HCT116 (cell line): Measurements from ENCODE around the gene ARID5B. TPM values are rescaled to one million over a fixed set of nuclear protein-coding genes. Genes with fewer than 3 reads are reported as not detected.

Experiments used
- ATAC-seq: fragments of 200-7000 bp; cut with Tn5 transposase; 2 replicates; pipeline ENCODE4 v1.9.1; 2020; ENCODE audit warnings: mild to moderate bottlenecking, moderate library complexity
- BruUV-seq: library from RNA; stranded (reverse); fragments of 400-500 nt; replicated peaks from 2 replicates; lab custom pipeline; 2021; lab: Mats Ljungman, UMichigan
- CTCF ChIA-PET: fragments of 300-600 bp; sonication (Branson Sonifier 250); formaldehyde crosslinking; loops from one replicate; lab custom pipeline; 2021; ENCODE audit warnings: antibody characterized with exemption; lab: Charles Lee
- POLR2A ChIA-PET: fragments of 300-600, 350-600 bp; sonication (Branson Sonifier 250); formaldehyde crosslinking; loops from one replicate; lab custom pipeline; 2021; ENCODE audit warnings: antibody characterized with exemption; lab: Charles Lee
- RAD21 ChIA-PET, 2 experiments: fragments of 300-600 bp; sonication (Branson Sonifier 250); formaldehyde crosslinking; loops; one replicate each; lab custom pipeline; 2023; ENCODE audit warnings: low total read pairs in 2 of 2; ENCODE audit not compliant: uncharacterized antibody in 2 of 2, unreplicated experiment in 2 of 2, low non-redundant PET in 1 of 2; lab: Charles Lee
- DNase-seq: peaks from one replicate; pipeline ENCODE4 v3.0.0-alpha.2; 2010; ENCODE audit warnings: low read depth, low spot score
- H2AFZ ChIP-seq: fragments of 200-600 bp; shearing (Covaris generic), sonication (generic); 2 replicates; pipeline ENCODE4 v1.6.1; 2017; ENCODE audit warnings: low read depth, mixed run types, mixed read lengths, antibody characterized with exemption, low read length; ENCODE audit not compliant: poor library complexity, severe bottlenecking
- H3K27ac ChIP-seq: 2 replicates; pipeline ENCODE4 v1.5.1; 2012; ENCODE audit warnings: low read depth, low read length
- H3K27me3 ChIP-seq: fragments of 200-600 bp; sonication (generic); 2 replicates; pipeline ENCODE4 v1.6.1; 2016; ENCODE audit warnings: mixed run types, low read length, mixed read lengths; ENCODE audit not compliant: insufficient read depth
- H3K36me3 ChIP-seq, 2 experiments: fragments of 200-500 bp in 1 of 2; fragments of 200-600 bp in 1 of 2; sonication (Bioruptor generic) in 1 of 2; sonication (generic) in 1 of 2; 2 replicates each; pipeline versions ENCODE4 v1.5.1 to v1.6.1; 2014 to 2016; ENCODE audit warnings: low read length in 2 of 2, inconsistent platforms in 1 of 2, mixed read lengths in 1 of 2, mixed run types in 1 of 2; ENCODE audit not compliant: insufficient read depth in 2 of 2, control insufficient read depth in 1 of 2
- H3K4me1 ChIP-seq, 2 experiments: fragments of 200-600 bp in 1 of 2; sonication (generic) in 1 of 2; 2 replicates each; pipeline versions ENCODE4 v1.5.1 to v1.6.1; 2012 to 2017; ENCODE audit warnings: low read length in 2 of 2, inconsistent platforms in 1 of 2, mild to moderate bottlenecking in 1 of 2, mixed read lengths in 1 of 2, mixed run types in 1 of 2, moderate library complexity in 1 of 2; ENCODE audit not compliant: insufficient read depth in 2 of 2, control insufficient read depth in 1 of 2
- H3K4me2 ChIP-seq: fragments of 200-600 bp; sonication (generic); 2 replicates; pipeline ENCODE4 v1.6.1; 2017; ENCODE audit warnings: mixed run types, low read length, mixed read lengths
- H3K4me3 ChIP-seq, 2 experiments: fragments of 200-600 bp in 1 of 2; sonication (generic) in 1 of 2; replicated peaks in 1 of 2; 2 replicates each; pipeline ENCODE4 v1.5.1; 2011 to 2016; ENCODE audit warnings: low read length in 2 of 2, control low read depth in 1 of 2, low read depth in 1 of 2, mild to moderate bottlenecking in 1 of 2, mixed read lengths in 1 of 2, mixed run types in 1 of 2
- H3K79me2 ChIP-seq: fragments of 200-600 bp; sonication (generic); 2 replicates; pipeline ENCODE4 v1.6.1; 2017; ENCODE audit warnings: mild to moderate bottlenecking, mixed run types, low read length, moderate library complexity, mixed read lengths; ENCODE audit not compliant: insufficient read depth
- H3K9ac ChIP-seq: fragments of 200-600 bp; sonication (generic); 2 replicates; pipeline ENCODE4 v1.6.1; 2016; ENCODE audit warnings: low read length, mixed read lengths
- H3K9me2 ChIP-seq: fragments of 200-600 bp; sonication (generic), shearing (Covaris generic); 2 replicates; pipeline ENCODE4 v1.6.1; 2017; ENCODE audit warnings: mixed run types, mild to moderate bottlenecking, moderate library complexity; ENCODE audit not compliant: insufficient read depth
- H3K9me3 ChIP-seq, 2 experiments: fragments of 200-500 bp in 1 of 2; fragments of 200-600 bp in 1 of 2; sonication (Bioruptor generic) in 1 of 2; sonication (generic) in 1 of 2; 2 replicates each; pipeline ENCODE4 v1.6.1; 2014 to 2017; ENCODE audit warnings: low read length in 2 of 2, mixed read lengths in 2 of 2, inconsistent platforms in 1 of 2, low read depth in 1 of 2, mild to moderate bottlenecking in 1 of 2, mixed run types in 1 of 2, moderate library complexity in 1 of 2; ENCODE audit not compliant: control insufficient read depth in 1 of 2, insufficient read depth in 1 of 2
- H4K20me1 ChIP-seq: fragments of 200-600 bp; sonication (generic), shearing (Covaris generic); 2 replicates; pipeline ENCODE4 v1.6.1; 2017; ENCODE audit warnings: mixed run types, mild to moderate bottlenecking, moderate library complexity; ENCODE audit not compliant: insufficient read depth
- CEBPB ChIP-seq: IDR thresholded peaks from 2 replicates; pipeline ENCODE4 v1.6.1; 2012; ENCODE audit warnings: low read depth
- EGR1 ChIP-seq: IDR thresholded peaks from 2 replicates; pipeline ENCODE4 v1.6.1; 2012; ENCODE audit warnings: low read depth
- JUND ChIP-seq: IDR thresholded peaks from 2 replicates; pipeline ENCODE4 v1.6.1; 2012
- POLR2AphosphoS5 ChIP-seq: IDR thresholded peaks from 2 replicates; pipeline ENCODE4 v1.6.1; 2011; ENCODE audit warnings: mild to moderate bottlenecking, low read depth, low read length, moderate library complexity
- intact Hi-C: fragments of 100-400 bp; cut with micrococcal nuclease; formaldehyde crosslinking; loops from 2 replicates; pipeline ENCODE4 v1.10.0; 2022
- total RNA-seq: library from RNA; stranded (reverse); gene quantifications from one replicate; pipeline ENCODE4 v1.2.1, GENCODE V29; 2021; ENCODE audit not compliant: unreplicated experiment
- TF ChIP-seq, protein P1 (sequence below): IDR thresholded peaks from 2 replicates; pipeline ENCODE4 v1.6.1; 2012
- TF ChIP-seq, protein P2 (sequence below): IDR thresholded peaks from 2 replicates; pipeline ENCODE4 v1.6.1; 2012; ENCODE audit warnings: low read depth
- TF ChIP-seq, protein P3 (sequence below), 3 experiments: fragments of 200-600 bp in 1 of 3; sonication (generic) in 1 of 3; IDR thresholded peaks in 2 of 3; conservative IDR thresholded peaks in 1 of 3; 2 replicates each; pipeline ENCODE4 v1.5.1; 2012 to 2017; ENCODE audit warnings: low read depth in 2 of 3, low read length in 2 of 3, antibody characterized with exemption in 1 of 3, borderline replicate concordance in 1 of 3, control low read depth in 1 of 3, mild to moderate bottlenecking in 1 of 3, mixed read lengths in 1 of 3, mixed run types in 1 of 3, moderate library complexity in 1 of 3; ENCODE audit not compliant: insufficient read depth in 1 of 3

Gene ARID5B
- total RNA-seq, 1 experiment from 2014 or later: 4.7 TPM

DNA sequence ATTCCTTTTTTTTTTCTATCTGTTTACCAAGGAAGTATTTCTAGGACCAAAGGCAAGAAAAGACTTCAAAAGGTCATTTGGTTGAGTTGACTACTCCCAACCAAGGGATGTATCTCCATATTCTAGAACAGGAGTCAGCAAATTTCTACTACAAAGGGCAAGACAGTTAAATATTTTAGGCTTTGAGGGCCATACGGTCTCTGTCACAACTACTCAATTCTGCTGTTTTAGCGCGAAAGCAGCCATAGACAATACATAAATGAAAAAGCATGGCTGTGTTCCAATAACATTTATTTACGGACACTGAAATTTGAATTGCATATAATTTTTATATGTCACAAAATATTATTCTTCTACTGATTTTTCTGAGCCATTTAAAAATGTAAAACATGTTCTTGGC, 8.5 kb upstream of the ARID5B start:
- Histone ChIP-seq H4K20me1 (no peaks in the 10 kb centered on the region), H3K4me2 (no peak overlapping the region), H3K9ac (no peak overlapping the region), H3K9me3 (no peaks in the 10 kb centered on the region), H3K27ac (no peak overlapping the region), H3K4me3 (no peak overlapping the region), H3K4me1 (peaks cover 10 to 15% of the 10 kb centered on the region in 2 experiments), H3K9me2 (no peaks in the 10 kb centered on the region), H3K36me3 (no peaks in the 10 kb centered on the region), H3K27me3 (no peaks in the 10 kb centered on the region), H2AFZ (no peak overlapping the region), H3K79me2 (no peaks in the 10 kb centered on the region)
- intact Hi-C loops: no loop called here
- TF ChIP-seq POLR2AphosphoS5 (no peak), EGR1 (no peak), CEBPB (no peak), JUND (no peak)
- TF ChIP-seq, protein P1, sequence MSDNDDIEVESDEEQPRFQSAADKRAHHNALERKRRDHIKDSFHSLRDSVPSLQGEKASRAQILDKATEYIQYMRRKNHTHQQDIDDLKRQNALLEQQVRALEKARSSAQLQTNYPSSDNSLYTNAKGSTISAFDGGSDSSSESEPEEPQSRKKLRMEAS: no peak
- TF ChIP-seq, protein P2, sequence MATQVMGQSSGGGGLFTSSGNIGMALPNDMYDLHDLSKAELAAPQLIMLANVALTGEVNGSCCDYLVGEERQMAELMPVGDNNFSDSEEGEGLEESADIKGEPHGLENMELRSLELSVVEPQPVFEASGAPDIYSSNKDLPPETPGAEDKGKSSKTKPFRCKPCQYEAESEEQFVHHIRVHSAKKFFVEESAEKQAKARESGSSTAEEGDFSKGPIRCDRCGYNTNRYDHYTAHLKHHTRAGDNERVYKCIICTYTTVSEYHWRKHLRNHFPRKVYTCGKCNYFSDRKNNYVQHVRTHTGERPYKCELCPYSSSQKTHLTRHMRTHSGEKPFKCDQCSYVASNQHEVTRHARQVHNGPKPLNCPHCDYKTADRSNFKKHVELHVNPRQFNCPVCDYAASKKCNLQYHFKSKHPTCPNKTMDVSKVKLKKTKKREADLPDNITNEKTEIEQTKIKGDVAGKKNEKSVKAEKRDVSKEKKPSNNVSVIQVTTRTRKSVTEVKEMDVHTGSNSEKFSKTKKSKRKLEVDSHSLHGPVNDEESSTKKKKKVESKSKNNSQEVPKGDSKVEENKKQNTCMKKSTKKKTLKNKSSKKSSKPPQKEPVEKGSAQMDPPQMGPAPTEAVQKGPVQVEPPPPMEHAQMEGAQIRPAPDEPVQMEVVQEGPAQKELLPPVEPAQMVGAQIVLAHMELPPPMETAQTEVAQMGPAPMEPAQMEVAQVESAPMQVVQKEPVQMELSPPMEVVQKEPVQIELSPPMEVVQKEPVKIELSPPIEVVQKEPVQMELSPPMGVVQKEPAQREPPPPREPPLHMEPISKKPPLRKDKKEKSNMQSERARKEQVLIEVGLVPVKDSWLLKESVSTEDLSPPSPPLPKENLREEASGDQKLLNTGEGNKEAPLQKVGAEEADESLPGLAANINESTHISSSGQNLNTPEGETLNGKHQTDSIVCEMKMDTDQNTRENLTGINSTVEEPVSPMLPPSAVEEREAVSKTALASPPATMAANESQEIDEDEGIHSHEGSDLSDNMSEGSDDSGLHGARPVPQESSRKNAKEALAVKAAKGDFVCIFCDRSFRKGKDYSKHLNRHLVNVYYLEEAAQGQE: no peak
- TF ChIP-seq, protein P3, sequence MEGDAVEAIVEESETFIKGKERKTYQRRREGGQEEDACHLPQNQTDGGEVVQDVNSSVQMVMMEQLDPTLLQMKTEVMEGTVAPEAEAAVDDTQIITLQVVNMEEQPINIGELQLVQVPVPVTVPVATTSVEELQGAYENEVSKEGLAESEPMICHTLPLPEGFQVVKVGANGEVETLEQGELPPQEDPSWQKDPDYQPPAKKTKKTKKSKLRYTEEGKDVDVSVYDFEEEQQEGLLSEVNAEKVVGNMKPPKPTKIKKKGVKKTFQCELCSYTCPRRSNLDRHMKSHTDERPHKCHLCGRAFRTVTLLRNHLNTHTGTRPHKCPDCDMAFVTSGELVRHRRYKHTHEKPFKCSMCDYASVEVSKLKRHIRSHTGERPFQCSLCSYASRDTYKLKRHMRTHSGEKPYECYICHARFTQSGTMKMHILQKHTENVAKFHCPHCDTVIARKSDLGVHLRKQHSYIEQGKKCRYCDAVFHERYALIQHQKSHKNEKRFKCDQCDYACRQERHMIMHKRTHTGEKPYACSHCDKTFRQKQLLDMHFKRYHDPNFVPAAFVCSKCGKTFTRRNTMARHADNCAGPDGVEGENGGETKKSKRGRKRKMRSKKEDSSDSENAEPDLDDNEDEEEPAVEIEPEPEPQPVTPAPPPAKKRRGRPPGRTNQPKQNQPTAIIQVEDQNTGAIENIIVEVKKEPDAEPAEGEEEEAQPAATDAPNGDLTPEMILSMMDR (IDR thresholded peaks at IDR 0.05 in 2 of 3, conservative IDR thresholded peaks at IDR 0.05 in 1 of 3; ENCODE audit: borderline replicate concordance in 1 of 3, insufficient read depth in 1 of 3, low read depth in 2 of 3, low read length in 2 of 3): no peak
- CTCF ChIA-PET: no interaction called here
- no TSS peak for BruUV-seq
- POLR2A ChIA-PET: no interaction called here
- RAD21 ChIA-PET: no interaction called here
- DNase-seq (no peak), ATAC-seq (no peak)
